ENCODE measurements around the gene MRPS33. TPM values are rescaled to one million over a fixed set of nuclear protein-coding genes. Genes with fewer than 3 reads are reported as not detected.

The MRPS33 gene
- total and polyA plus RNA-seq, 2 of the 13 experiments (the other 11 are each of a cell fraction or from before 2014, with no cell fraction given), result 50.9 to 91.0 TPM

GRCh38 chr7:141014524-141015395, at the start of gene MRPS33 (continued):
- peak; percentile 88 for TF ChIP-seq ZHX2 (IDR thresholded peaks at IDR 0.05; ENCODE audit: low read depth)
- no peak for TF ChIP-seq ZHX2 (CRISPR knock-in tag; IDR thresholded peaks at IDR 0.05; ENCODE audit: borderline replicate concordance)
- no peak for TF ChIP-seq USF2 (IDR thresholded peaks at IDR 0.05; ENCODE audit: low read depth, low read length)
- TF ChIP-seq USF2 (CRISPR knock-in tag; IDR thresholded peaks at IDR 0.05; ENCODE audit: borderline replicate concordance), result no peak
- no peak for TF ChIP-seq ZNF282 (IDR thresholded peaks at IDR 0.05; ENCODE audit: partially characterized antibody)
- TF ChIP-seq ZNF704 (CRISPR knock-in tag; IDR thresholded peaks at IDR 0.05; ENCODE audit: borderline replicate concordance), result no peak
- no peak for TF ChIP-seq KDM6A (CRISPR knock-in tag; IDR thresholded peaks at IDR 0.05; ENCODE audit: low read depth)
- peak; percentile 65; the same call in 1 of the 2 replicates for TF ChIP-seq RXRA (CRISPR knock-in tag; IDR thresholded peaks at IDR 0.05)
- no peak for TF ChIP-seq HMGA1 (CRISPR knock-in tag; conservative IDR thresholded peaks at IDR 0.05)
- TF ChIP-seq GZF1 (CRISPR knock-in tag; IDR thresholded peaks at IDR 0.05), result peak; percentile 97
- no peak for TF ChIP-seq FIP1L1 (IDR thresholded peaks at IDR 0.05; ENCODE audit: borderline replicate concordance, insufficient read depth, low read depth, low read length)
- peak; percentile 96 for TF ChIP-seq THAP9 (CRISPR knock-in tag; IDR thresholded peaks at IDR 0.05; ENCODE audit: borderline replicate concordance)
- TF ChIP-seq REXO4 (CRISPR knock-in tag; IDR thresholded peaks at IDR 0.05; ENCODE audit: borderline replicate concordance), result no peak
- peak; percentile 91 for TF ChIP-seq NR2C2 (CRISPR knock-in tag; IDR thresholded peaks at IDR 0.05; ENCODE audit: borderline replicate concordance)
- peak; percentile 84 for TF ChIP-seq HOXA5 (CRISPR knock-in tag; IDR thresholded peaks at IDR 0.05)

Measured in HepG2 (cell line).